GM12864 (cell line): ENCODE results near the gene TMEM209.
"Not testable (repeated sequence)": the region's sequence is repeated elsewhere in the genome, so short reads cannot be mapped to it uniquely, and the experiment has no call there.

ENCODE experiments used
- DNase-seq: peaks from one replicate; pipeline ENCODE4 v3.0.0-alpha.2; 2011; ENCODE audit warnings: low read depth
- H3K4me3 ChIP-seq: 2 replicates; pipeline ENCODE4 v1.5.1; 2011; ENCODE audit warnings: mild to moderate bottlenecking, low read depth, low read length, control low read depth
- CTCF ChIP-seq: IDR thresholded peaks from 2 replicates; pipeline ENCODE4 v1.5.1; 2011; ENCODE audit warnings: low read depth, mild to moderate bottlenecking, moderate library complexity, low read length, control low read depth, inconsistent platforms; ENCODE audit errors: missing control alignments

TMEM209 gene

DNA sequence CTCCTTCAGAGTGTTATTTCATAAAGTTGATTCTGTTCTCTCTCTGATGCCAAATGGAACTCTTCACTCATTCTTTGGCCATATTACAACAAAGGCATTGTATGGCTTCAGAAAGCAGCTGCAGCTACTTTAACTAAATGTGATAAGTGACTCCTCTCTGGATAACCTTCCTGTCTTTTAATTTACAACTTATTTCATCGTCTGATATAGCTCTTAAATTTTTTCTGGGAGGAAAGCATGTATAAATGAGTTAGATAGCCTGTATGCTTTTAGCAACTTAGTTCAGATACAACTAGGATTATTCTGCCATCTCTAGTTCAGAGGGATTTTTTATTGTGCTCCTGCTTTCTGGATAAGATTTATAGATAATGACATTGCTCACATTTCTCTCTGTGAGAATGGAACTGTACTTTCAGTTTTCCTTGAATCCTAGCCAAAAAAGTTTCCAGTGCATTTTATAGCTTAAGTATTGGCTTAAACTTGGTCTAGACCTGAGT is 77.3 kb downstream of the TMEM209 start:
- no peak for DNase-seq
- no peak for TF ChIP-seq CTCF
- H3K4me3 ChIP-seq: no peak overlapping the region

GRCh38 chr7:130127404-130127803 is 77.8 kb downstream of the TMEM209 start:
- TF ChIP-seq CTCF: no peak
- DNase-seq: no peak
- H3K4me3 ChIP-seq: no peak overlapping the region

- not testable (repeated sequence) for H3K4me3 ChIP-seq, DNase-seq
Measured at GRCh38 chr7:130126840-130127239, 78.4 kb downstream of the TMEM209 start.

GRCh38 chr7:130124711-130125110 is 80.5 kb downstream of the TMEM209 start:
- no peak for DNase-seq
- TF ChIP-seq CTCF: no peak
- H3K4me3 ChIP-seq: no peak overlapping the region

GRCh38 chr7:130123501-130123900 is 81.7 kb downstream of the TMEM209 start:
- no peak overlapping the region for H3K4me3 ChIP-seq
- DNase-seq: no peak
- no peak for TF ChIP-seq CTCF

DNA sequence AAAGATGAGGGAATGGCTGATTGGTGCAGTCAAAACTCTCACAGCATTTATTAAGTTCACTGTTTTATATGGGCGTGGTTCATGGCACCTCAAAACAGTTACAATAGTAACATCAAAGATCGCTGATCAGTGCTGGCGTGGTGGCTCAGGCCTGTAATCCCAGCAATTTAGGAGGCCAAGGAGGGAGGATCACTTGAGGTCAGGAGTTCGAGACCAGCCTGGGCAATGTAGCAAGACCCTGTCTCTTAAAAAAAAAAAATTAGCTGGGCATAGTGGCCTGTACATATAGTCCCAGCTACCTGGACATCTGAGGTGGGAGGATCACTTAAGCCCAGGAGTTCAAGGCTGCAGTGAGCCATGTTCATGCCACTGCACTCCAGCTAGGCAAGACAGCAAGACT is 86.4 kb downstream of the TMEM209 start:
- TF ChIP-seq CTCF: no peak
- DNase-seq: no peak
- no peak overlapping the region for H3K4me3 ChIP-seq

- DNase-seq: no peak
- TF ChIP-seq CTCF: no peak
- H3K4me3 ChIP-seq: no peak overlapping the region
Measured at GRCh38 chr7:130118294-130118693, 86.9 kb downstream of the TMEM209 start.
